ENCODE results near the gene ELMOD1. TPM values are rescaled to one million over a fixed set of nuclear protein-coding genes. Genes with fewer than 3 reads are reported as not detected.

The ELMOD1 gene
- total and polyA plus RNA-seq, 4 donors, result 17.2 to 102 (median 80.7) TPM

GRCh38 chr11:107678632-107678971 is 87.7 kb downstream of the ELMOD1 start:
- Histone ChIP-seq H3K36me3 (ENCODE audit: control insufficient read depth, insufficient read depth, low read length) (no peaks in the 10 kb centered on the region), H3K4me3 (ENCODE audit: low read depth, low read length) (no peak overlapping the region), H3K4me1 (ENCODE audit: control insufficient read depth, insufficient read depth, low read length) (peaks cover 3% of the 10 kb centered on the region), H3K27me3 (ENCODE audit: control insufficient read depth, insufficient read depth, low read length) (no peaks in the 10 kb centered on the region), H3K27ac (ENCODE audit: low read depth, low read length) (no peak overlapping the region), H3K9me3 (ENCODE audit: control insufficient read depth, insufficient read depth, low read length) (no peaks in the 10 kb centered on the region)
- DNase-seq (ENCODE audit: low read depth in 4 of 6, low spot score in 6 of 6), result peak in 1 of 6 donors; percentile 54
- WGBS (ENCODE audit: insufficient coverage), result 58% methylated on average over 3 of the region's 6 CpGs

GRCh38 chr11:107679255-107680024 is 88.5 kb downstream of the ELMOD1 start:
- DNase-seq (ENCODE audit: low read depth in 4 of 6, low spot score in 6 of 6), result no peak
- Histone ChIP-seq H3K27ac (ENCODE audit: low read depth, low read length) (no peak overlapping the region), H3K27me3 (ENCODE audit: control insufficient read depth, insufficient read depth, low read length) (no peaks in the 10 kb centered on the region), H3K4me3 (ENCODE audit: low read depth, low read length) (no peak overlapping the region), H3K36me3 (ENCODE audit: control insufficient read depth, insufficient read depth, low read length) (no peaks in the 10 kb centered on the region), H3K4me1 (ENCODE audit: control insufficient read depth, insufficient read depth, low read length) (peaks cover 3% of the 10 kb centered on the region), H3K9me3 (ENCODE audit: control insufficient read depth, insufficient read depth, low read length) (no peaks in the 10 kb centered on the region)
- 100% methylated on average over 2 of the region's 4 CpGs for WGBS (ENCODE audit: insufficient coverage)

- no peak for DNase-seq (ENCODE audit: low read depth in 4 of 6, low spot score in 6 of 6)
- no peak overlapping the region for H3K27ac ChIP-seq (ENCODE audit: low read depth, low read length)
- WGBS (ENCODE audit: insufficient coverage), result 92% methylated on average over 4 of the region's 4 CpGs
- peaks cover 3% of the 10 kb centered on the region for H3K4me1 ChIP-seq (ENCODE audit: control insufficient read depth, insufficient read depth, low read length)
- H3K4me3 ChIP-seq (ENCODE audit: low read depth, low read length), result no peak overlapping the region
- no peaks in the 10 kb centered on the region for H3K36me3 ChIP-seq (ENCODE audit: control insufficient read depth, insufficient read depth, low read length)
- no peaks in the 10 kb centered on the region for H3K9me3 ChIP-seq (ENCODE audit: control insufficient read depth, insufficient read depth, low read length)
- no peaks in the 10 kb centered on the region for H3K27me3 ChIP-seq (ENCODE audit: control insufficient read depth, insufficient read depth, low read length)
These were observed 91.2 kb downstream of the ELMOD1 start for GRCh38 chr11:107682171-107682570.

GRCh38 chr11:107682572-107682971 is 91.6 kb downstream of the ELMOD1 start:
- no peak for DNase-seq (ENCODE audit: low read depth in 4 of 6, low spot score in 6 of 6)
- no peaks in the 10 kb centered on the region for H3K27me3 ChIP-seq (ENCODE audit: control insufficient read depth, insufficient read depth, low read length)
- no peak overlapping the region for H3K4me3 ChIP-seq (ENCODE audit: low read depth, low read length)
- 100% methylated on average over 1 of the region's 5 CpGs for WGBS (ENCODE audit: insufficient coverage)
- no peaks in the 10 kb centered on the region for H3K36me3 ChIP-seq (ENCODE audit: control insufficient read depth, insufficient read depth, low read length)
- no peak overlapping the region for H3K27ac ChIP-seq (ENCODE audit: low read depth, low read length)
- H3K9me3 ChIP-seq (ENCODE audit: control insufficient read depth, insufficient read depth, low read length), result no peaks in the 10 kb centered on the region
- peaks cover 3% of the 10 kb centered on the region for H3K4me1 ChIP-seq (ENCODE audit: control insufficient read depth, insufficient read depth, low read length)

- H3K4me1 ChIP-seq (ENCODE audit: control insufficient read depth, insufficient read depth, low read length), result peaks cover 3% of the 10 kb centered on the region
- H3K27ac ChIP-seq (ENCODE audit: low read depth, low read length), result no peak overlapping the region
- no CpG with 5 or more reads among the region's 2 CpGs for WGBS (ENCODE audit: insufficient coverage)
- H3K9me3 ChIP-seq (ENCODE audit: control insufficient read depth, insufficient read depth, low read length), result no peaks in the 10 kb centered on the region
- H3K27me3 ChIP-seq (ENCODE audit: control insufficient read depth, insufficient read depth, low read length), result no peaks in the 10 kb centered on the region
- H3K36me3 ChIP-seq (ENCODE audit: control insufficient read depth, insufficient read depth, low read length), result no peaks in the 10 kb centered on the region
- no peak for DNase-seq (ENCODE audit: low read depth in 4 of 6, low spot score in 6 of 6)
- H3K4me3 ChIP-seq (ENCODE audit: low read depth, low read length), result no peak overlapping the region
These were observed 92.1 kb downstream of the ELMOD1 start for GRCh38 chr11:107683061-107683460.

GRCh38 chr11:107683807-107684206 is 92.9 kb downstream of the ELMOD1 start:
- WGBS (ENCODE audit: insufficient coverage), result 100% methylated on average over 1 of the region's 2 CpGs
- Histone ChIP-seq H3K9me3 (ENCODE audit: control insufficient read depth, insufficient read depth, low read length) (no peaks in the 10 kb centered on the region), H3K27ac (ENCODE audit: low read depth, low read length) (no peak overlapping the region), H3K27me3 (ENCODE audit: control insufficient read depth, insufficient read depth, low read length) (no peaks in the 10 kb centered on the region), H3K4me1 (ENCODE audit: control insufficient read depth, insufficient read depth, low read length) (no peaks in the 10 kb centered on the region), H3K36me3 (ENCODE audit: control insufficient read depth, insufficient read depth, low read length) (no peaks in the 10 kb centered on the region), H3K4me3 (ENCODE audit: low read depth, low read length) (no peak overlapping the region)
- DNase-seq (ENCODE audit: low read depth in 4 of 6, low spot score in 6 of 6), result no peak

GRCh38 chr11:107688322-107688918 is 97.5 kb downstream of the ELMOD1 start:
- 75% methylated on average over 5 of the region's 6 CpGs for WGBS (ENCODE audit: insufficient coverage)

GRCh38 chr11:107689317-107690202 is 98.6 kb downstream of the ELMOD1 start:
- no peaks in the 10 kb centered on the region for H3K36me3 ChIP-seq (ENCODE audit: control insufficient read depth, insufficient read depth, low read length)
- DNase-seq (ENCODE audit: low read depth in 4 of 6, low spot score in 6 of 6), result peak in 5 of 6 donors; percentile 58 to 94 (median 75)
- no peaks in the 10 kb centered on the region for H3K4me1 ChIP-seq (ENCODE audit: control insufficient read depth, insufficient read depth, low read length)
- no peaks in the 10 kb centered on the region for H3K27me3 ChIP-seq (ENCODE audit: control insufficient read depth, insufficient read depth, low read length)
- 64% methylated on average over 4 of the region's 11 CpGs for WGBS (ENCODE audit: insufficient coverage)
- H3K27ac ChIP-seq (ENCODE audit: low read depth, low read length), result no peak overlapping the region
- no peaks in the 10 kb centered on the region for H3K9me3 ChIP-seq (ENCODE audit: control insufficient read depth, insufficient read depth, low read length)
- no peak overlapping the region for H3K4me3 ChIP-seq (ENCODE audit: low read depth, low read length)

More at GRCh38 chr11:107688322-107688918, 97.5 kb downstream of the ELMOD1 start:
- Histone ChIP-seq H3K9me3 (ENCODE audit: control insufficient read depth, insufficient read depth, low read length) (no peaks in the 10 kb centered on the region), H3K36me3 (ENCODE audit: control insufficient read depth, insufficient read depth, low read length) (no peaks in the 10 kb centered on the region), H3K4me1 (ENCODE audit: control insufficient read depth, insufficient read depth, low read length) (no peaks in the 10 kb centered on the region), H3K4me3 (ENCODE audit: low read depth, low read length) (no peak overlapping the region), H3K27ac (ENCODE audit: low read depth, low read length) (no peak overlapping the region), H3K27me3 (ENCODE audit: control insufficient read depth, insufficient read depth, low read length) (no peaks in the 10 kb centered on the region)
- no peak for DNase-seq (ENCODE audit: low read depth in 4 of 6, low spot score in 6 of 6)

GRCh38 chr11:107691000-107691750 is 100.2 kb downstream of the ELMOD1 start:
- Histone ChIP-seq H3K4me3 (ENCODE audit: low read depth, low read length) (no peak overlapping the region), H3K4me1 (ENCODE audit: control insufficient read depth, insufficient read depth, low read length) (no peaks in the 10 kb centered on the region), H3K27ac (ENCODE audit: low read depth, low read length) (no peak overlapping the region), H3K27me3 (ENCODE audit: control insufficient read depth, insufficient read depth, low read length) (no peaks in the 10 kb centered on the region), H3K36me3 (ENCODE audit: control insufficient read depth, insufficient read depth, low read length) (no peaks in the 10 kb centered on the region), H3K9me3 (ENCODE audit: control insufficient read depth, insufficient read depth, low read length) (no peaks in the 10 kb centered on the region)
- peak in 1 of 6 donors; percentile 57 for DNase-seq (ENCODE audit: low read depth in 4 of 6, low spot score in 6 of 6)
- no CpG with 5 or more reads among the region's 3 CpGs for WGBS (ENCODE audit: insufficient coverage)
